Measurements from ENCODE around the gene SLC7A7. TPM values are rescaled to one million over a fixed set of nuclear protein-coding genes. Genes with fewer than 3 reads are reported as not detected.

SLC7A7 gene
- total and polyA plus RNA-seq, 10 of the 15 experiments (the other 5 are each of a cell fraction or from before 2014, with no cell fraction given) = 27.8 to 79.2 (median 50.8) TPM

- TF ChIP-seq, protein P1, sequence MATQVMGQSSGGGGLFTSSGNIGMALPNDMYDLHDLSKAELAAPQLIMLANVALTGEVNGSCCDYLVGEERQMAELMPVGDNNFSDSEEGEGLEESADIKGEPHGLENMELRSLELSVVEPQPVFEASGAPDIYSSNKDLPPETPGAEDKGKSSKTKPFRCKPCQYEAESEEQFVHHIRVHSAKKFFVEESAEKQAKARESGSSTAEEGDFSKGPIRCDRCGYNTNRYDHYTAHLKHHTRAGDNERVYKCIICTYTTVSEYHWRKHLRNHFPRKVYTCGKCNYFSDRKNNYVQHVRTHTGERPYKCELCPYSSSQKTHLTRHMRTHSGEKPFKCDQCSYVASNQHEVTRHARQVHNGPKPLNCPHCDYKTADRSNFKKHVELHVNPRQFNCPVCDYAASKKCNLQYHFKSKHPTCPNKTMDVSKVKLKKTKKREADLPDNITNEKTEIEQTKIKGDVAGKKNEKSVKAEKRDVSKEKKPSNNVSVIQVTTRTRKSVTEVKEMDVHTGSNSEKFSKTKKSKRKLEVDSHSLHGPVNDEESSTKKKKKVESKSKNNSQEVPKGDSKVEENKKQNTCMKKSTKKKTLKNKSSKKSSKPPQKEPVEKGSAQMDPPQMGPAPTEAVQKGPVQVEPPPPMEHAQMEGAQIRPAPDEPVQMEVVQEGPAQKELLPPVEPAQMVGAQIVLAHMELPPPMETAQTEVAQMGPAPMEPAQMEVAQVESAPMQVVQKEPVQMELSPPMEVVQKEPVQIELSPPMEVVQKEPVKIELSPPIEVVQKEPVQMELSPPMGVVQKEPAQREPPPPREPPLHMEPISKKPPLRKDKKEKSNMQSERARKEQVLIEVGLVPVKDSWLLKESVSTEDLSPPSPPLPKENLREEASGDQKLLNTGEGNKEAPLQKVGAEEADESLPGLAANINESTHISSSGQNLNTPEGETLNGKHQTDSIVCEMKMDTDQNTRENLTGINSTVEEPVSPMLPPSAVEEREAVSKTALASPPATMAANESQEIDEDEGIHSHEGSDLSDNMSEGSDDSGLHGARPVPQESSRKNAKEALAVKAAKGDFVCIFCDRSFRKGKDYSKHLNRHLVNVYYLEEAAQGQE (IDR thresholded peaks at IDR 0.05; ENCODE audit: low read depth, low read length) = no peak
- TF ChIP-seq KDM1A (IDR thresholded peaks at IDR 0.05; ENCODE audit: borderline replicate concordance) (no peak), TCF12 (IDR thresholded peaks at IDR 0.05; ENCODE audit: low read depth, low read length) (no peak), RB1 (IDR thresholded peaks at IDR 0.05; ENCODE audit: borderline replicate concordance) (no peak)
Measured at GRCh38 chr14:22748206-22748605, 67.0 kb downstream of the SLC7A7 start (continued).

DNA sequence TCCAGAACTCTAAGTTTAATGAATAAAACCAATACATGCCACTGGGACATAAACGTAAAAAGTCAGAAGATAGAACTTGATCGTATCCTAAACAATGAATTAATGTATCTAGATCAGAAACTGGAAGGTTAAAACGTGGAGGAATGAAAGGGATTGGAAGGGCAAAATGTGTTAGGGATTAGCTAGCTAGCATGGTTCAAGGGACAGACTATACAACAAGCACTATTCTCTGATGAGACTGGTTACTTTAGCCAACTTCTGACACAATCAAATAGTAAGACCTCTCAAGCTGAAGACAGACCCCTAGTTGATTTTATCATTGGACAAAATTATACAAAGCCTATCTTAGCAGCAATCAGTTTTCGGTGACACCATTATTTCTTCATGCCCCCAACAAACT lies 67.5 kb downstream of the SLC7A7 start:
- ChIA-PET POLR2A (interaction anchor here (1.4 kb wide), 1 partner anchor 19 kb away, joined by 5 read pairs; the partner anchor contains the start of gene OXA1L), RAD21 (ENCODE audit: unreplicated experiment) (interaction anchor here (1.0 to 3.3 kb wide), 2 partner anchors 18 to 154 kb away, joined by 3 to 16 read pairs; partner anchors contain the start of gene OXA1L), SMC1A (ENCODE audit: uncharacterized antibody, unreplicated experiment) (interaction anchor here (0.8 to 2.6 kb wide), 5 partner anchors 15 to 106 kb away, joined by 3 to 15 read pairs (median 3); no protein-coding TSS in a partner anchor), CTCF (interaction anchor here (1.1 to 3.4 kb wide), 5 partner anchors 15 to 105 kb away, joined by 6 to 33 read pairs (median 7); partner anchors contain the start of gene OXA1L)
- Histone ChIP-seq H2AFZ (ENCODE audit: control insufficient read depth, low read depth, low read length) (no peak overlapping the region), H3K27me3 (replicated peaks in 1 of 2; ENCODE audit: control insufficient read depth in 2 of 2, insufficient read depth in 2 of 2, low read length in 1 of 2) (no peaks in the 10 kb centered on the region), H3K4me2 (ENCODE audit: control insufficient read depth, insufficient read depth) (no peak overlapping the region), H4K20me1 (ENCODE audit: control insufficient read depth, insufficient read depth) (no peaks in the 10 kb centered on the region), H3K9ac (ENCODE audit: control insufficient read depth, insufficient read depth, low read length) (no peak overlapping the region), H3K79me2 (ENCODE audit: control insufficient read depth, insufficient read depth, low read length) (no peaks in the 10 kb centered on the region), H3K4me3 (no peak overlapping the region), H3K4me1 (ENCODE audit: control insufficient read depth, insufficient read depth, low read length) (peaks cover 15% of the 10 kb centered on the region), H3K9me3 (replicated peaks; ENCODE audit: control insufficient read depth, insufficient read depth, low read length) (no peaks in the 10 kb centered on the region), H3K36me3 (ENCODE audit: control insufficient read depth in 2 of 2, insufficient read depth in 2 of 2, low read length in 1 of 2) (no peaks in the 10 kb centered on the region), H3K27ac (ENCODE audit: control insufficient read depth, insufficient read depth) (no peak overlapping the region)
- no TSS peak for BruUV-seq (replicated peaks)
- intact Hi-C loops (cut with micrococcal nuclease; ENCODE audit: unreplicated experiment) (no loop called here), in situ Hi-C loops (cut with MboI) (no loop called here)
- 74% methylated on average over 4 of the region's 4 CpGs for WGBS (ENCODE audit: insufficient coverage, insufficient replicate concordance, low lambda C conversion rate, missing lambda C conversion rate)
- TF ChIP-seq, protein P2, sequence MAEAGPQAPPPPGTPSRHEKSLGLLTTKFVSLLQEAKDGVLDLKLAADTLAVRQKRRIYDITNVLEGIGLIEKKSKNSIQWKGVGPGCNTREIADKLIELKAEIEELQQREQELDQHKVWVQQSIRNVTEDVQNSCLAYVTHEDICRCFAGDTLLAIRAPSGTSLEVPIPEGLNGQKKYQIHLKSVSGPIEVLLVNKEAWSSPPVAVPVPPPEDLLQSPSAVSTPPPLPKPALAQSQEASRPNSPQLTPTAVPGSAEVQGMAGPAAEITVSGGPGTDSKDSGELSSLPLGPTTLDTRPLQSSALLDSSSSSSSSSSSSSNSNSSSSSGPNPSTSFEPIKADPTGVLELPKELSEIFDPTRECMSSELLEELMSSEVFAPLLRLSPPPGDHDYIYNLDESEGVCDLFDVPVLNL (IDR thresholded peaks at IDR 0.05; ENCODE audit: low read depth, low read length) = no peak
- no peak for DNase-seq (ENCODE audit: low read depth, low spot score)
- no peak for ATAC-seq
- FAIRE-seq = peak; percentile 92

Measured in GM12878 (cell line).